Endothelial cell (in vitro differentiated cells): ENCODE results near the gene SH3PXD2A. TPM values are rescaled to one million over a fixed set of nuclear protein-coding genes. Genes with fewer than 3 reads are reported as not detected.

Source experiments
- DNase-seq: peaks from one replicate; pipeline ENCODE4 v3.0.0; 2021; ENCODE audit warnings: low spot score
- H3K27ac Mint-ChIP-seq: one replicate; pipeline ENCODE4 v1.8.0; 2021; ENCODE audit warnings: mixed read lengths, inconsistent platforms; ENCODE audit not compliant: unreplicated experiment
- H3K27me3 Mint-ChIP-seq: one replicate; pipeline ENCODE4 v1.8.0; 2021; ENCODE audit warnings: mild to moderate bottlenecking, moderate library complexity, mixed read lengths, inconsistent platforms; ENCODE audit not compliant: unreplicated experiment
- H3K36me3 Mint-ChIP-seq: one replicate; pipeline ENCODE4 v1.8.0; 2021; ENCODE audit warnings: mild to moderate bottlenecking, low read depth, mixed read lengths, inconsistent platforms; ENCODE audit not compliant: unreplicated experiment
- H3K4me1 Mint-ChIP-seq: one replicate; pipeline ENCODE4 v1.8.0; 2021; ENCODE audit warnings: mild to moderate bottlenecking, mixed read lengths, inconsistent platforms; ENCODE audit not compliant: unreplicated experiment
- H3K4me3 Mint-ChIP-seq: one replicate; pipeline ENCODE4 v1.8.0; 2021; ENCODE audit warnings: mild to moderate bottlenecking, mixed read lengths, inconsistent platforms; ENCODE audit not compliant: unreplicated experiment
- H3K9me3 Mint-ChIP-seq: one replicate; pipeline ENCODE4 v1.8.0; 2021; ENCODE audit warnings: mixed read lengths, inconsistent platforms; ENCODE audit not compliant: unreplicated experiment
- CTCF ChIP-seq: fragments of 200-600 bp; sonication (generic); IDR thresholded peaks from one replicate; pipeline ENCODE4 v1.5.0; 2021; ENCODE audit warnings: antibody characterized with exemption; ENCODE audit not compliant: unreplicated experiment
- total RNA-seq: library from RNA; stranded (reverse); fragmentation: NEBNext Ultra II Directional; extraction: Animal tissue kit (Norgen Biotek cat#: 25700); gene quantifications from one replicate; pipeline ENCODE4 v1.2.1, GENCODE V29; 2021; ENCODE audit not compliant: unreplicated experiment

Gene SH3PXD2A
- total RNA-seq, 1 donor from 2014 or later = 59.9 TPM

DNA sequence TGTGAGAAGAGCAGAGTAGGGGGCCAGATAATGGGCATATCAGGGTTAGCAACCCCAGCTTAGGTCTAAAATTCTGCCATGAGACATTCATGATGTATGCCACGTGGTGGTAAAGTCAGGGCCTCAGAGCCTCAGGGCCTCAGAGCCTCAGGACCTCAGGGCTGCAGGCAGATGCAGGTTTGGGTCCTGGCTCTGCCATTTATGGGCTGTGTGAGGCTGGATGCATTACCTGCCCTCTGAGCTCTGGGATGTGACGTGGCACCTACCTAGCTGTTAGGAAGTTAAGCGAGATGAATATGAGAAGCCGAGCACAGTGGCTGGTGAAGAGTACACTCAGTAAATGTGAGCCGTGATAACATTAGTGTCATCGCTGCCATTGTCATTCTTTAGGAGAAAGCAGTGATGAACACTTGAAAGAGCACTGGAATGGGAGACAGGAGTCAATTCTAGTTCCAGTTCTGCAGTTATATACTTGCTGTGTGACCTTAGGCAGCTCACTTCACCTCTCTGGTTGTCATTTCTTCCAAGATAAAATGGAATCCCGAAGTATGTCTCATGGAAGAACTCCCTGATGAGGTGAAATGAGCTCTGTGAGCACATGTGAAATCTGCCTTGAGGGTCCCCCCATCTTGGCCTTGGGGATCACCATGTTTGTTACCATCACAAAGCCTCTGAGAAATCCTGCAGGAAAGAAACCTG is 127.2 kb downstream of the SH3PXD2A start:
- DNase-seq = no peak
- no peak for TF ChIP-seq CTCF
- H3K4me1 Mint-ChIP-seq = peaks cover 43% of the 10 kb centered on the region
- H3K36me3 Mint-ChIP-seq = peaks cover 39% of the 10 kb centered on the region
- H3K27ac Mint-ChIP-seq = no peak overlapping the region
- no peaks in the 10 kb centered on the region for H3K9me3 Mint-ChIP-seq
- H3K4me3 Mint-ChIP-seq = no peak overlapping the region
- H3K27me3 Mint-ChIP-seq = peaks cover 5% of the 10 kb centered on the region

DNA sequence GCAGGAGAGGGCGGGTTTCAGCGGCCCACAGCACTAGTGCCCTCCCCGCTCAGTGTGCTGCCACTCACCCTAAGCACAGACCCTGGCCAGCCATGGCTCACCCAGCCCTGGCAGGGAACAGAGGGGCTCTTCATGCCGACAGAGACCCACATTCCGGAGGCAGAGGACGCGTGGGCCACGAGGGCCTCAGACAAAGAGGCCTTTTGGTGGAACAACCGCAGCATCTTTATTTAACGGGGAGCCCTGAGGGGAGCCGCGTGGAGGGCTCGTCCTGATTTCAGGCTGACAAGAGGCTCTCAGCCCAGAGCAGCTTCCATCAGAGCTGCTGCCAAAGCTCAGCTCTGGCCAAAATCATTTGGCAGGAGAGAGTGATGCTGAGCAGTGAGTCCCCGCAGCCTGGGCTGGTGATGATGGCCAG is 127.8 kb downstream of the SH3PXD2A start:
- Mint-ChIP-seq H3K27me3 (peaks cover 5% of the 10 kb centered on the region), H3K27ac (no peak overlapping the region), H3K9me3 (no peaks in the 10 kb centered on the region), H3K36me3 (peaks cover 39% of the 10 kb centered on the region), H3K4me3 (no peak overlapping the region), H3K4me1 (peaks cover 38% of the 10 kb centered on the region)
- no peak for TF ChIP-seq CTCF
- no peak for DNase-seq

DNA sequence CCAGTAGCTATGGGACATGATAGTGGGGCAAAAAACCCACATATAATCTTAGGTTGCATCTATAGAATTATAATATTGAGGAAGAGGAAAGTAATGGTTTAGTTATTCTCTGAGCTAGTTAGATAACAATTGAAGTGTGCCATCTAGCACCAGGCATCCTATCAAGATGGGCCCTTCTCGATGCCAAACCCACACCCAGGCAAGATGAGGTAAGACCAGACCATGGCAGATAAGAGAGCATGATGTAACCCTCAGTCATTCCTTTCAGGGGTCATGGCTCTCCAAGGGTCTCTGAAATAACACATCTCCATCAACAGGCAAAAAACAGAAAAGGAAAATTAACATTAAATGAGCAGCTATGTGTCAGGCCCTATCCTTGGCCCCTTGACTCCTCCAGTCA is 128.7 kb downstream of the SH3PXD2A start:
- H3K27me3 Mint-ChIP-seq = peaks cover 5% of the 10 kb centered on the region
- H3K27ac Mint-ChIP-seq = peak overlapping the region; percentile 17
- H3K4me3 Mint-ChIP-seq = no peak overlapping the region
- H3K4me1 Mint-ChIP-seq = peaks cover 30% of the 10 kb centered on the region
- no peak for TF ChIP-seq CTCF
- no peaks in the 10 kb centered on the region for H3K9me3 Mint-ChIP-seq
- DNase-seq = no peak
- peaks cover 39% of the 10 kb centered on the region for H3K36me3 Mint-ChIP-seq

DNA sequence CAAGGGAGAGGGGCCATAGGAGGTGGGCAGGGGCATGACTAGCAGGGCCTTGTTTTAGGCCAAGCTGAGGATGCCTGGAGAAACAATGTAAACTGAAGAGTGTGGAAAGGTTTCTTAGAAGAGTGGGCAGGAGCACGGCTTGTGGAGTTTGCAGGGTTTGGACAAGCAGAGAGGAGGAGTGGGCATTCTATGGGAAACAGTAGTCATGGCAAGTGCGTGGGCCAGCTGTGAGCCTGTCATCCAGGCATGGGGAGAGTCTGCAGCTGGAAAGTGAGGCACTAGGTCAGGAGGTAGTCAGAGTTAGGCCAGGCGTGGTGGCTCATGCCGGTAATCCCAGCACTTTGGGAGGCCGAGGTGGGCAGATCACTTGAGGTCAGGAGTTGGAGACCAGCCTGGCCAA is 130.1 kb downstream of the SH3PXD2A start:
- TF ChIP-seq CTCF = no peak
- no peak for DNase-seq
- Mint-ChIP-seq H3K36me3 (peaks cover 34% of the 10 kb centered on the region), H3K4me1 (peaks cover 18% of the 10 kb centered on the region), H3K27ac (peak overlapping the region; percentile 43), H3K27me3 (peaks cover 5% of the 10 kb centered on the region), H3K4me3 (peak overlapping the region; percentile 38), H3K9me3 (no peaks in the 10 kb centered on the region)

DNA sequence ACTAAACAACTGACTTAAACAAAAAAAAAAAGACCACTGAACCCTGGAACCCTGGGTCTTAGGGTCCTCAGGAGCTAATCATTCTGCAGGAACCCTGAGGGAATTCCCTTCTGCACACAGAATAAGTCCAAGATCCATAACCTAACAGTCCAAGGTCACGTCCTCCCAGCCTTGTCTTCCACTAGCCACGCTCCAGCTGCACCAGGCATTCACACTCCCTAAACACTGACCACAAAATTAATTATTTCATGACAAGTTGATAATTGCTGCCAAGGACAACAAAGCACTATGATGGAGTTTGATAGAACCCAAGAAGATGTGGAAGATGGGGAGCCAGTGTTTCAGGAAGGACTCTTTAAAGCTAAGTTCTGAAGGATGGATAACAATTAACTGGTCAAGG is 130.6 kb downstream of the SH3PXD2A start:
- peaks cover 5% of the 10 kb centered on the region for H3K27me3 Mint-ChIP-seq
- DNase-seq = no peak
- no peaks in the 10 kb centered on the region for H3K9me3 Mint-ChIP-seq
- peaks cover 15% of the 10 kb centered on the region for H3K4me1 Mint-ChIP-seq
- H3K27ac Mint-ChIP-seq = peak overlapping the region; percentile 43
- H3K4me3 Mint-ChIP-seq = peak overlapping the region; percentile 56
- peaks cover 34% of the 10 kb centered on the region for H3K36me3 Mint-ChIP-seq
- no peak for TF ChIP-seq CTCF
